ENCODE measurements around the gene XDH. TPM values are rescaled to one million over a fixed set of nuclear protein-coding genes. Genes with fewer than 3 reads are reported as not detected.

The XDH gene
- total RNA-seq, 1 experiment from 2014 or later: 0.91 TPM

DNA sequence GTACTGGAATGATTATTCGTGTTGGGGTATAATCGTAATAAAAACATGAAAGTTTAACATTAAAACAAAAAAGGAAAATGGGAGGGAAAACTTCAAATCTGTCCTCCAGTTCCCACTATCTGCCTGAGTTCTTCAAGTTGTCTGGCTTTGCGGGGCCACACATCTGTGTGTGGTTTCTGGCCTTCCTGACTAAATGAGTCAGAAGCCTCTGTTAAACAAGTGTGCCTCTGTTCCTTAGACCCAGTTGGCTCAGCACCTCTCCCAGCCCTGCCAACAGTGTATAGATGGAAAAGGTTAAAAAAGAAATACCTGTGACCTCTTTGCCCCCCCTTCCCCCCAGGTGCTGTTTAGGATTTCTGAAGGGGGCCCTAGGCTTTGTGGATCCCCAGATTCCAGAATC lies 30.2 kb downstream of the XDH start:
- Histone ChIP-seq H3K36me3 (ENCODE audit: low read depth, low read length) (no peaks in the 10 kb centered on the region), H3K9ac (ENCODE audit: low read length) (peak overlapping the region; percentile 63), H4K20me1 (ENCODE audit: low read length) (no peaks in the 10 kb centered on the region), H3K9me3 (ENCODE audit: low read length) (no peaks in the 10 kb centered on the region), H3K27ac (ENCODE audit: low read length) (peak overlapping the region; percentile 97), H3K4me3 (ENCODE audit: low read length) (peak overlapping the region; percentile 48), H3K79me2 (ENCODE audit: low read length) (no peaks in the 10 kb centered on the region), H3K9me2 (replicated peaks; ENCODE audit: low read length) (no peaks in the 10 kb centered on the region), H3K4me1 (ENCODE audit: insufficient read depth, low read length) (peaks cover 40% of the 10 kb centered on the region), H3F3A (ENCODE audit: low read length, unreplicated experiment) (no peaks in the 10 kb centered on the region), H2AFZ (ENCODE audit: low read length) (no peak overlapping the region), H3K4me2 (ENCODE audit: low read length) (peak overlapping the region; percentile 81), H3K27me3 (ENCODE audit: low read length) (no peaks in the 10 kb centered on the region)
- POLR2A ChIA-PET (ENCODE audit: unreplicated experiment): no interaction called here
- ATAC-seq: peak; percentile 94
- TF ChIP-seq, protein P1, sequence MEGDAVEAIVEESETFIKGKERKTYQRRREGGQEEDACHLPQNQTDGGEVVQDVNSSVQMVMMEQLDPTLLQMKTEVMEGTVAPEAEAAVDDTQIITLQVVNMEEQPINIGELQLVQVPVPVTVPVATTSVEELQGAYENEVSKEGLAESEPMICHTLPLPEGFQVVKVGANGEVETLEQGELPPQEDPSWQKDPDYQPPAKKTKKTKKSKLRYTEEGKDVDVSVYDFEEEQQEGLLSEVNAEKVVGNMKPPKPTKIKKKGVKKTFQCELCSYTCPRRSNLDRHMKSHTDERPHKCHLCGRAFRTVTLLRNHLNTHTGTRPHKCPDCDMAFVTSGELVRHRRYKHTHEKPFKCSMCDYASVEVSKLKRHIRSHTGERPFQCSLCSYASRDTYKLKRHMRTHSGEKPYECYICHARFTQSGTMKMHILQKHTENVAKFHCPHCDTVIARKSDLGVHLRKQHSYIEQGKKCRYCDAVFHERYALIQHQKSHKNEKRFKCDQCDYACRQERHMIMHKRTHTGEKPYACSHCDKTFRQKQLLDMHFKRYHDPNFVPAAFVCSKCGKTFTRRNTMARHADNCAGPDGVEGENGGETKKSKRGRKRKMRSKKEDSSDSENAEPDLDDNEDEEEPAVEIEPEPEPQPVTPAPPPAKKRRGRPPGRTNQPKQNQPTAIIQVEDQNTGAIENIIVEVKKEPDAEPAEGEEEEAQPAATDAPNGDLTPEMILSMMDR (conservative IDR thresholded peaks at IDR 0.05; ENCODE audit: low read depth, low read length): no peak
- TF ChIP-seq EZH2phosphoT487 (IDR thresholded peaks at IDR 0.05; ENCODE audit: borderline replicate concordance, low read length) (no peak), EZH2 (IDR thresholded peaks at IDR 0.05; ENCODE audit: low read length, unreplicated experiment) (no peak)
- peak; percentile 89 for DNase-seq
- TSS peak; percentile 85 for BruUV-seq (replicated peaks)
- CTCF ChIA-PET: interaction anchor here (0.5 to 1.0 kb wide), 2 partner anchors 50 to 1532 kb away, joined by 4 read pairs; no protein-coding TSS in a partner anchor
- intact Hi-C loops (cut with micrococcal nuclease): loop anchor here (1.0 to 5.0 kb wide), 3 partner anchors 30 to 50 kb away; partner anchors contain the start of gene XDH

DNA sequence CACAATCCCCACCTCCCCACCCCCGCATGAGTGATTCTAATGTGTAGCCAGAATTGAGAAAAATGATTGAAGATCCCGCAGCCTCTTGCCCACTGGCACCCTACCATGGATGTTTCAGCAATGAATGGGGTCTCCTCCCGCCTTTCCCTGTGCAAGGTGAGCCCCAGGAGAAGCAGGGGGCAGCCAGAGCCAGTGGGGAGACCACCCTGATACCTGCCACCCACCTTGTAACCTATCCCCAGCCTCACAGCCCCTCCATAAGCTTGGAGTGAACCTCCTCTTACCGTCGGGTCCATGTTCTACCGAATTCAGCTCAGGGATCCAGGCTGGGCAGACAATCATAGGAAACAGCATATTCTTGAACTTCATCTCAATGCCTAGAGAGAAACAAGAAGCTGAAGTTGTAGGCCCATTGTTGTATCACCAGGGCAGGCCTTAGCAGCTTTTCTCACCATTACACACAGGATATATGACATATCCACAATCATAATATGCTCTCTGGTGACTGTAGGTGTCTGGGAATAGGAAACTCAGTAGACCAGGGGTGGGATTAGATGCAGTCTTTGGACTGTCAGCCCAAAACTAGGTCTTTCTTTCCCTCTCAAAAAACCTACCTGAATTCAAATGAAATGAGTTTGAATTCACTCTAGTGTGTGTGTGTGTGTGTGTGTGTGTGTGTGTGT lies 30.9 kb downstream of the XDH start:
- H3K27me3 ChIP-seq (ENCODE audit: low read length): no peaks in the 10 kb centered on the region
- TF ChIP-seq EZH2 (IDR thresholded peaks at IDR 0.05; ENCODE audit: low read length, unreplicated experiment) (no peak), EZH2phosphoT487 (IDR thresholded peaks at IDR 0.05; ENCODE audit: borderline replicate concordance, low read length) (no peak)
- TF ChIP-seq, protein P1 (conservative IDR thresholded peaks at IDR 0.05; ENCODE audit: low read depth, low read length): no peak
- no peaks in the 10 kb centered on the region for H3K9me2 ChIP-seq (replicated peaks; ENCODE audit: low read length)
- ATAC-seq (peak; percentile 28), DNase-seq (peak; percentile 50)
- no peaks in the 10 kb centered on the region for H4K20me1 ChIP-seq (ENCODE audit: low read length)
- H3K36me3 ChIP-seq (ENCODE audit: low read depth, low read length): no peaks in the 10 kb centered on the region
- H3K9me3 ChIP-seq (ENCODE audit: low read length): no peaks in the 10 kb centered on the region
- peak overlapping the region; percentile 97 for H3K27ac ChIP-seq (ENCODE audit: low read length)
- BruUV-seq (replicated peaks): no TSS peak
- H3K4me2 ChIP-seq (ENCODE audit: low read length): peak overlapping the region; percentile 81
- H3K4me1 ChIP-seq (ENCODE audit: insufficient read depth, low read length): peaks cover 40% of the 10 kb centered on the region
- peak overlapping the region; percentile 48 for H3K4me3 ChIP-seq (ENCODE audit: low read length)
- peak overlapping the region; percentile 63 for H3K9ac ChIP-seq (ENCODE audit: low read length)
- no peaks in the 10 kb centered on the region for H3F3A ChIP-seq (ENCODE audit: low read length, unreplicated experiment)
- no peaks in the 10 kb centered on the region for H3K79me2 ChIP-seq (ENCODE audit: low read length)
- H2AFZ ChIP-seq (ENCODE audit: low read length): no peak overlapping the region
- intact Hi-C loops (cut with micrococcal nuclease): loop anchor here (1.0 to 5.0 kb wide), 3 partner anchors 31 to 49 kb away; partner anchors contain the start of gene XDH
- ChIA-PET CTCF (interaction anchor here (1.0 kb wide), 1 partner anchor 49 kb away, joined by 4 read pairs; no protein-coding TSS in a partner anchor), POLR2A (ENCODE audit: unreplicated experiment) (no interaction called here)
